HL-60 (cell line): ENCODE measurements around the gene ITPA.

ENCODE experiments used
- DNase-seq, 2 experiments: peaks; one replicate each; pipeline ENCODE4 v3.0.0-alpha.2; 2010 to 2020; ENCODE audit warnings: low read depth in 1 of 2, low spot score in 1 of 2
- H3K27ac ChIP-seq: fragments of 250-450 bp; sonication (Bioruptor Pico); replicated peaks from 2 replicates; pipeline ENCODE4 v1.5.1; 2020; ENCODE audit warnings: mild to moderate bottlenecking, moderate library complexity
- H3K27me3 ChIP-seq: fragments of 250-450 bp; sonication (Bioruptor Pico); 2 replicates; pipeline ENCODE4 v1.5.1; 2021; ENCODE audit warnings: mild to moderate bottlenecking, moderate library complexity; ENCODE audit not compliant: insufficient read depth, poor library complexity, severe bottlenecking
- H3K4me3 ChIP-seq: replicated peaks from 2 replicates; pipeline ENCODE4 v1.5.1; 2011; ENCODE audit warnings: mild to moderate bottlenecking, control low read depth, low read length; ENCODE audit not compliant: insufficient read depth
- GABPA ChIP-seq: IDR thresholded peaks from 2 replicates; pipeline ENCODE4 v1.6.1; 2012; ENCODE audit warnings: low read depth
- POLR2AphosphoS5 ChIP-seq: IDR thresholded peaks from 2 replicates; pipeline ENCODE4 v1.6.1; 2012; ENCODE audit warnings: low read depth
- SPI1 ChIP-seq: IDR thresholded peaks from 2 replicates; pipeline ENCODE4 v1.6.1; 2012; ENCODE audit warnings: low read depth, mild to moderate bottlenecking, borderline replicate concordance
- TF ChIP-seq, protein P1 (sequence below): IDR thresholded peaks from one replicate; pipeline ENCODE4 v1.5.1; 2011; ENCODE audit warnings: low read length, control low read depth, inconsistent platforms; ENCODE audit not compliant: insufficient read depth
- TF ChIP-seq, protein P2 (sequence below): IDR thresholded peaks from 2 replicates; pipeline ENCODE4 v1.6.1; 2012; ENCODE audit warnings: low read depth; ENCODE audit not compliant: insufficient replicate concordance

Gene ITPA

GRCh38 chr20:3245156-3245555, 35.9 kb downstream of the ITPA start:
- Histone ChIP-seq H3K4me3 (no peak overlapping the region), H3K27me3 (peaks cover 40% of the 10 kb centered on the region), H3K27ac (no peak overlapping the region)
- DNase-seq, result no peak
- TF ChIP-seq SPI1, result no peak
- TF ChIP-seq, protein P1, sequence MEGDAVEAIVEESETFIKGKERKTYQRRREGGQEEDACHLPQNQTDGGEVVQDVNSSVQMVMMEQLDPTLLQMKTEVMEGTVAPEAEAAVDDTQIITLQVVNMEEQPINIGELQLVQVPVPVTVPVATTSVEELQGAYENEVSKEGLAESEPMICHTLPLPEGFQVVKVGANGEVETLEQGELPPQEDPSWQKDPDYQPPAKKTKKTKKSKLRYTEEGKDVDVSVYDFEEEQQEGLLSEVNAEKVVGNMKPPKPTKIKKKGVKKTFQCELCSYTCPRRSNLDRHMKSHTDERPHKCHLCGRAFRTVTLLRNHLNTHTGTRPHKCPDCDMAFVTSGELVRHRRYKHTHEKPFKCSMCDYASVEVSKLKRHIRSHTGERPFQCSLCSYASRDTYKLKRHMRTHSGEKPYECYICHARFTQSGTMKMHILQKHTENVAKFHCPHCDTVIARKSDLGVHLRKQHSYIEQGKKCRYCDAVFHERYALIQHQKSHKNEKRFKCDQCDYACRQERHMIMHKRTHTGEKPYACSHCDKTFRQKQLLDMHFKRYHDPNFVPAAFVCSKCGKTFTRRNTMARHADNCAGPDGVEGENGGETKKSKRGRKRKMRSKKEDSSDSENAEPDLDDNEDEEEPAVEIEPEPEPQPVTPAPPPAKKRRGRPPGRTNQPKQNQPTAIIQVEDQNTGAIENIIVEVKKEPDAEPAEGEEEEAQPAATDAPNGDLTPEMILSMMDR, result no peak

GRCh38 chr20:3245711-3246110, 36.4 kb downstream of the ITPA start:
- Histone ChIP-seq H3K4me3 (no peak overlapping the region), H3K27ac (no peak overlapping the region), H3K27me3 (peaks cover 35% of the 10 kb centered on the region)
- no peak for DNase-seq
- TF ChIP-seq, protein P2, sequence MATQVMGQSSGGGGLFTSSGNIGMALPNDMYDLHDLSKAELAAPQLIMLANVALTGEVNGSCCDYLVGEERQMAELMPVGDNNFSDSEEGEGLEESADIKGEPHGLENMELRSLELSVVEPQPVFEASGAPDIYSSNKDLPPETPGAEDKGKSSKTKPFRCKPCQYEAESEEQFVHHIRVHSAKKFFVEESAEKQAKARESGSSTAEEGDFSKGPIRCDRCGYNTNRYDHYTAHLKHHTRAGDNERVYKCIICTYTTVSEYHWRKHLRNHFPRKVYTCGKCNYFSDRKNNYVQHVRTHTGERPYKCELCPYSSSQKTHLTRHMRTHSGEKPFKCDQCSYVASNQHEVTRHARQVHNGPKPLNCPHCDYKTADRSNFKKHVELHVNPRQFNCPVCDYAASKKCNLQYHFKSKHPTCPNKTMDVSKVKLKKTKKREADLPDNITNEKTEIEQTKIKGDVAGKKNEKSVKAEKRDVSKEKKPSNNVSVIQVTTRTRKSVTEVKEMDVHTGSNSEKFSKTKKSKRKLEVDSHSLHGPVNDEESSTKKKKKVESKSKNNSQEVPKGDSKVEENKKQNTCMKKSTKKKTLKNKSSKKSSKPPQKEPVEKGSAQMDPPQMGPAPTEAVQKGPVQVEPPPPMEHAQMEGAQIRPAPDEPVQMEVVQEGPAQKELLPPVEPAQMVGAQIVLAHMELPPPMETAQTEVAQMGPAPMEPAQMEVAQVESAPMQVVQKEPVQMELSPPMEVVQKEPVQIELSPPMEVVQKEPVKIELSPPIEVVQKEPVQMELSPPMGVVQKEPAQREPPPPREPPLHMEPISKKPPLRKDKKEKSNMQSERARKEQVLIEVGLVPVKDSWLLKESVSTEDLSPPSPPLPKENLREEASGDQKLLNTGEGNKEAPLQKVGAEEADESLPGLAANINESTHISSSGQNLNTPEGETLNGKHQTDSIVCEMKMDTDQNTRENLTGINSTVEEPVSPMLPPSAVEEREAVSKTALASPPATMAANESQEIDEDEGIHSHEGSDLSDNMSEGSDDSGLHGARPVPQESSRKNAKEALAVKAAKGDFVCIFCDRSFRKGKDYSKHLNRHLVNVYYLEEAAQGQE, result no peak
- TF ChIP-seq SPI1 (no peak), GABPA (no peak), POLR2AphosphoS5 (no peak)
- TF ChIP-seq, protein P1, result no peak

DNA sequence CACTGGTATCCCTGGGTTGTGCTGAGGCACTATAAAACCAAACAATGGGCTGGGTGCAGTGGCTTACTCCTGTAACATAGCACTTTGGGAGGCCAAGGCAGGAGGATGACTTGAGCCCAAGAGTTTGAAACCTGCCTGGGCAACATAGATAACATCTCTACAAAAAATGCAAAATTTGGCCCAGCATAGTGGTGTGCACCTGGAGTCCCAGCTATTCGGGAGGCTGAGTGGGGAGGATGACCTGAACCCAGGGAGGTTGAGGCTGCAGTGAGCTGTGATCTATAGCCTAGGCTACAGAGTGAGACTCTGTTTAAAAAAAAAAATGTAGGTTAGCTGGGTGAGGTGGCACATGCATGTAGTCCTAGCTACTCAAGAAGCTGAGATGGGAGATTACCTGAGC, 37.4 kb downstream of the ITPA start:
- TF ChIP-seq, protein P1, result no peak
- TF ChIP-seq, protein P2, result no peak
- TF ChIP-seq POLR2AphosphoS5 (no peak), GABPA (no peak), SPI1 (no peak)
- H3K27ac ChIP-seq, result no peak overlapping the region
- H3K4me3 ChIP-seq, result no peak overlapping the region
- H3K27me3 ChIP-seq, result peaks cover 25% of the 10 kb centered on the region
- DNase-seq, result no peak

DNA sequence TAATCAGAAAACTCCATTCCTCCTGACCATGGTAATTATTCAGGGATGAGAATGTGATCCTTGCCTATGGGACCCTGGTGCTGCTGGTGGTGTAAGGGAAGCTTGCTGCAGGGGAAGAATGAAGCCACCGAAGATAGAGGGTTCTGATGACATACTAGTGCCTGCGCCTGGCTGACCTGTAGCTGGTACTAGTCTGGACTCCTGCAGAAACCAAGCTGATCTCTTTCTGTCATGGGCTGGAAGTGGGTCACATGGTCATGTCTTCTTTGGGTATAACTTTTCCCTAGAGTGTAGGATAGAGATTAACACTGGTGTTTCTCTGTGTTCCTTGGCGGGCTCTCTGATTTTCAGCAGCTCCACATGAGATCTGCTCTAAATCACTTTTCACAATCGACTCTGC, 38.3 kb downstream of the ITPA start:
- TF ChIP-seq SPI1, result no peak
- TF ChIP-seq, protein P1, result no peak
- no peak for DNase-seq
- peaks cover 19% of the 10 kb centered on the region for H3K27me3 ChIP-seq
- H3K27ac ChIP-seq, result no peak overlapping the region
- no peak overlapping the region for H3K4me3 ChIP-seq
